ENCODE results near the gene HTR3B.
A peak's percentile ranks its signal among the peaks of the same experiment; 100 is the strongest.

HTR3B gene

DNA sequence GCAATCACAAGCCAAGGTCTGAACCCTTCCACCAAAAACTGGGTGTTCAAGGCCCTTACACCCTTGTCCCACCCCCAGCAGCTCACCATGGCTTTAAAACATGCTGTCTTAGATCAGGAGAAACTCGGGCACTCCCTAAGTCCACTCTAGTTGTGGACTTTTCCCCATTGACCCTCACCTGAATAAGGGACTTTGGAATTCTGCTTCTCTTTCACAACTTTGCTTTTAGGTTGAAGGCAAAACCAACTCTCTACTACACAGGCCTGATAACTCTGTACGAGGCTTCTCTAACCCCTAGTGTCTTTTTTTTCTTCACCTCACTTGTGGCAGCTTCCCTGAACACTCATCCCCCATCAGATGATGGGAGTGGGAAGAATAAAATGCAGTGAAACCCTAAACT is 85.3 kb downstream of the HTR3B start:
- no peak overlapping the region for H3K4me3 ChIP-seq (ENCODE audit: low read depth, low read length)
- no peak for DNase-seq (ENCODE audit: low read depth, low spot score)
- in situ Hi-C loops (cut with HindIII; ENCODE audit: low sequenced_read_pairs): no loop called here
- TF ChIP-seq, protein P1, sequence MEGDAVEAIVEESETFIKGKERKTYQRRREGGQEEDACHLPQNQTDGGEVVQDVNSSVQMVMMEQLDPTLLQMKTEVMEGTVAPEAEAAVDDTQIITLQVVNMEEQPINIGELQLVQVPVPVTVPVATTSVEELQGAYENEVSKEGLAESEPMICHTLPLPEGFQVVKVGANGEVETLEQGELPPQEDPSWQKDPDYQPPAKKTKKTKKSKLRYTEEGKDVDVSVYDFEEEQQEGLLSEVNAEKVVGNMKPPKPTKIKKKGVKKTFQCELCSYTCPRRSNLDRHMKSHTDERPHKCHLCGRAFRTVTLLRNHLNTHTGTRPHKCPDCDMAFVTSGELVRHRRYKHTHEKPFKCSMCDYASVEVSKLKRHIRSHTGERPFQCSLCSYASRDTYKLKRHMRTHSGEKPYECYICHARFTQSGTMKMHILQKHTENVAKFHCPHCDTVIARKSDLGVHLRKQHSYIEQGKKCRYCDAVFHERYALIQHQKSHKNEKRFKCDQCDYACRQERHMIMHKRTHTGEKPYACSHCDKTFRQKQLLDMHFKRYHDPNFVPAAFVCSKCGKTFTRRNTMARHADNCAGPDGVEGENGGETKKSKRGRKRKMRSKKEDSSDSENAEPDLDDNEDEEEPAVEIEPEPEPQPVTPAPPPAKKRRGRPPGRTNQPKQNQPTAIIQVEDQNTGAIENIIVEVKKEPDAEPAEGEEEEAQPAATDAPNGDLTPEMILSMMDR (IDR thresholded peaks at IDR 0.05; ENCODE audit: low read depth, low read length): no peak

- peak; percentile 39 for DNase-seq (ENCODE audit: low read depth, low spot score)
- in situ Hi-C loops (cut with HindIII; ENCODE audit: low sequenced_read_pairs): no loop called here
These were observed 86.6 kb downstream of the HTR3B start for GRCh38 chr11:113991170-113991569.

GRCh38 chr11:113991718-113992458 is 87.3 kb downstream of the HTR3B start:
- DNase-seq (ENCODE audit: low read depth, low spot score): no peak
- TF ChIP-seq, protein P1 (IDR thresholded peaks at IDR 0.05; ENCODE audit: low read depth, low read length): no peak
- H3K4me3 ChIP-seq (ENCODE audit: low read depth, low read length): no peak overlapping the region
- in situ Hi-C loops (cut with HindIII; ENCODE audit: low sequenced_read_pairs): no loop called here

More at GRCh38 chr11:113991170-113991569, 86.6 kb downstream of the HTR3B start:
- no peak overlapping the region for H3K4me3 ChIP-seq (ENCODE audit: low read depth, low read length)
- TF ChIP-seq, protein P1 (IDR thresholded peaks at IDR 0.05; ENCODE audit: low read depth, low read length): no peak

DNA sequence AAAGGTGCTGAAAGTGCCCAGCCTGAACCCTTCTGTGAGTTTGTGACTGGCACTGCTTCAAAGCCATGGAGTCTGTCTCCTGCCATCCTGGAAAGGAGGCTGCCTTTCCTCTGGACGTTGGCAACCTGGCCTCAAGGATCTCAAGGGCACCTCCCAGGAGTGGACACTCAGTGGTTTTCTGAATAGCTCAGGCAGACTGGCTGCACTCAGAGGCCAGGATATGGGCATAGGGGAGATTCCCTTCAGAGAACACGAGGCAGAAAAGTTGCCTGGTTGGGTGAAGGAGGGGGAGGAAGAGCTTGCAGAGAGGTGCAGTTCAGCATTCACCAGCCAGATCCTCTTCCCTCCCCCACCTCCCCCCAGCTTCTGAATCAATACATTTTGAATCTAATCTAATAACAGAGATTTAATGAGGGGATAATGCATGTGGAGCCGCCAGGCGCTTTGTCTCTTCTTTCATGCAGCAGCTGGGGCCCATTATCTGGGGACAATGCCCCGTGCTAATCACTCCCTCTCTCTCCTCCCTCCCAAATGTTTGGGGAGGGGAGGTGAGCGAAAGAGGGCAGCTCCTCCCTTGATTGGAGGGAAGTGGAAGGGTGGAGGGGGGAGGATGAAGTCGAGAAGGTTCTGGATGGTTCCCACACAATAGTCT is 88.0 kb downstream of the HTR3B start:
- in situ Hi-C loops (cut with HindIII; ENCODE audit: low sequenced_read_pairs): no loop called here
- no peak overlapping the region for H3K4me3 ChIP-seq (ENCODE audit: low read depth, low read length)
- TF ChIP-seq, protein P1 (IDR thresholded peaks at IDR 0.05; ENCODE audit: low read depth, low read length): no peak
- DNase-seq (ENCODE audit: low read depth, low spot score): no peak

- no peak overlapping the region for H3K4me3 ChIP-seq (ENCODE audit: low read depth, low read length)
- DNase-seq (ENCODE audit: low read depth, low spot score): peak; percentile 10
- TF ChIP-seq, protein P1 (IDR thresholded peaks at IDR 0.05; ENCODE audit: low read depth, low read length): peak; percentile 77
- in situ Hi-C loops (cut with HindIII; ENCODE audit: low sequenced_read_pairs): no loop called here
These were observed 89.7 kb downstream of the HTR3B start for GRCh38 chr11:113994077-113994954.

Measured in astrocyte of the spinal cord (primary cell).